Vagina (tissue), 2 donors: ENCODE results near the gene DNASE1L1.

Experiments used
- CTCF ChIP-seq, 3 experiments: fragments of 450-650 bp in 2 of 3; fragments of 200-600 bp in 1 of 3; sonication (generic) in 1 of 3; IDR thresholded peaks; one replicate each; pipeline ENCODE4 v1.5.1; 2017 to 2019; ENCODE audit warnings: antibody characterized with exemption in 3 of 3, mild to moderate bottlenecking in 2 of 3, moderate library complexity in 2 of 3
- POLR2A ChIP-seq, 2 donors: fragments of 450-650 bp; IDR thresholded peaks; one replicate each; pipeline ENCODE4 v1.6.1; 2017; ENCODE audit warnings: antibody characterized with exemption in 2 of 2, mild to moderate bottlenecking in 2 of 2, moderate library complexity in 2 of 2
- POLR2AphosphoS5 ChIP-seq, 2 donors: sonication (generic); formaldehyde crosslinking; IDR thresholded peaks; one replicate each; pipeline ENCODE4 v1.9.0; 2017; ENCODE audit warnings: antibody characterized with exemption in 2 of 2, mild to moderate bottlenecking in 2 of 2, low read depth in 1 of 2; ENCODE audit not compliant: insufficient read depth in 1 of 2

- TF ChIP-seq POLR2A (IDR thresholded peaks at IDR 0.05) (no peak), CTCF (IDR thresholded peaks at IDR 0.05) (no peak), POLR2AphosphoS5 (IDR thresholded peaks at IDR 0.05; ENCODE audit: insufficient read depth in 1 of 2, low read depth in 1 of 2) (no peak)
Measured at GRCh38 chrX:154441984-154442707, 33.1 kb upstream of the DNASE1L1 start.
